GM12874 (cell line): ENCODE measurements around the gene DHFR2.

Source experiments
- CTCF ChIP-seq: IDR thresholded peaks from 2 replicates; pipeline ENCODE4 v1.5.1; 2011; ENCODE audit warnings: low read depth, mild to moderate bottlenecking, control low read depth, low read length, moderate library complexity; ENCODE audit not compliant: insufficient read depth

The DHFR2 gene

GRCh38 chr3:94036909-94037507 is 25.7 kb downstream of the DHFR2 start:
- peak; percentile 44; the same call in 1 of the 2 replicates for TF ChIP-seq CTCF

DNA sequence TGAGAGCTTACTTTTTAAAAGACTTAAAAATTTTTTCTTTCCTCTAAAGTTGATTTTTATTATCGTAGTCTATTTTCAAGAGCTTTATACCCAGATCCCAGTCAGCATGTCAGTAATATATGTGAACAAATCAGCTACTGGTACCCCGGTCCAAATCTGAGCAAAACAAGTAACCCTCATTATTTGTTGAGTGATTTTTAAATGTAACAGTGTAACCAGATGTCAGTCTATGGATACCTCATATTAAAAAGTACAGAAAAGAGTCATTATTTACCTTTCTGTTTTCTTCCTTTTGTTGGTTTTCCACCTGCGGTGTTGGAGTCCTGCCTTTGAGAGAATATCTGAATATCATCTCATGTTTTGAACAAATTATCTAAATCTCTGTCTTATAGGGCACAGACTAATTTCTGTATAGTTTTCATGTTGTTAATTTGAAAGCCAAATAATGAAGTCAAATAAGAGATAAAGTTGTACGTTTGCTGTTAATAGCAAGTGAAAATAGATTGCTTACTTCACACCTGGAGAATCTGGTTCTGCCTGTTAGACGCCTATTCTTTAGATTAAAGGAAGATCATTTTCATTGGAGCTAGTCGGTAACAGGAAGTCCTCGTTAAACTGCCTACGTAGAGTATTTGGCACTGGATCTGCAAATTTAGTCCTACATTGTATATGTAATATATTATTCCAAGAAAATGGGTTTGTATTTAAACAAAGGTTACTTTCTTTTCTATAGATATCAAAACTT is 34.5 kb downstream of the DHFR2 start, which contains the start of gene STX19:
Gene STX19, minus strand, starts transcription at position 505 of the 745 bp plus-strand sequence. CDS start 13,328 bp downstream, outside the sequence.
- no peak for TF ChIP-seq CTCF

GRCh38 chr3:94026623-94027022 is 36.1 kb downstream of the DHFR2 start:
- TF ChIP-seq CTCF = no peak

- TF ChIP-seq CTCF = no peak
These were observed 38.3 kb downstream of the DHFR2 start for GRCh38 chr3:94024385-94024784.

DNA sequence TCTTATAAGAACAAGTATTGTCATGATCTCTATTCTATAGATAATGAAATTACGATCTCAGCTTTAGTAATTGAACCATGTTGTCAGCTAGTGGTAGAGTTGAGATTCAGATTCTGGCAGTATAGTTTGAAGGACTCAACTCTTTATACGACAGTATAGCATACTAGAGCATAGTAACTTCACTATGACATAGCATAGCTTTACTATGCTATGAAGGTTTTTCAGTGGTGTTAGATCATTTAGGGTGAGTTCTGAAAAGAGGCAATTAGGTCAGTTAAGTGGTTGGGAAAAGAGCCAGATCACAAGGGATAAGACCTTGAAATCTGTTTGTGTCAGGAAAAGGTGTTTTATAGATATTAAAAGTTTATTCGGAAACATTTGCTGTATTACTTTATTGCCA is 42.4 kb downstream of the DHFR2 start:
- TF ChIP-seq CTCF = no peak

- no peak for TF ChIP-seq CTCF
These were observed 43.1 kb downstream of the DHFR2 start for GRCh38 chr3:94019659-94020058.

GRCh38 chr3:94015025-94015424 is 47.7 kb downstream of the DHFR2 start:
- no peak for TF ChIP-seq CTCF
